Measurements from ENCODE around the gene CIRBP. TPM values are rescaled to one million over a fixed set of nuclear protein-coding genes. Genes with fewer than 3 reads are reported as not detected.

CIRBP gene
- total and polyA plus RNA-seq, 2 of the 13 experiments (the other 11 are each of a cell fraction or from before 2014, with no cell fraction given) = 133 to 140 TPM

DNA sequence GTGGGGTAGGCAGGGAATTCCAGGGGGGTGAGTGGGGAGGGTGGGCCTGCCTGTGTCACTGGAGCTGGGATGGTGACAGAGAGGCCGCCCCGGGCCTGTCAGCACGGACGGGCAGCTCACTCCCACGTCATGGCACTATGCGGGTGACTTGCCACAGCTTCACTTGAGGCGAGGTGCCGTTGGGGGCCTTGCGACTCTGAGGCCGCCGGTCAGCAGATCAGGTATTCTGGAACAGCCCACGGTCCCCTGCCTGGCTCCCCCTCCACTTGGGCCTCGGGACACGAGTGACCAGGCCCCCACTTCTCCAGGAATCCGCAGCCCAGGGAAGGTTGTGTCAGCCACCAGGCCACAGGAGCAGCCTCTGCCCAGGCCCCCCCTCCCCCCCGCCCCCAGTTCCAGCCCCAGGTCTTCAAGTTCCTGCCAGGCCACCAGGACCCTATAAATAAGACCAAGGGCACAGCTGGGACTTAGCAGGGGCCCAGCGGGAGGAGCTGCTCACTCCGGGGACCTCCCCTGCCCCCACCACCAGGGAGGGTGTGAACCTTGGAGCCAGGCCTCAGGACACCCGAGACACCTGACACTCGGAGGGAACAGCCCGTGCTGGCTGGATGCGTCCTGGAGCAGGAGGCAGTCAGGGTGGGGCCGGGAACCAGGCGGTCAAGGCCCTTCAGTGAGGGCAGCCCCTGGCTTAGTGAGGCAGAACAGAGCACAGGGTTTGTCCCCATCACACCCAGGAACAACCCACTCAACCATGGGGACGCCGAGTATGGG is 23.5 kb upstream of the CIRBP start (continued):
- TF ChIP-seq, protein P1, sequence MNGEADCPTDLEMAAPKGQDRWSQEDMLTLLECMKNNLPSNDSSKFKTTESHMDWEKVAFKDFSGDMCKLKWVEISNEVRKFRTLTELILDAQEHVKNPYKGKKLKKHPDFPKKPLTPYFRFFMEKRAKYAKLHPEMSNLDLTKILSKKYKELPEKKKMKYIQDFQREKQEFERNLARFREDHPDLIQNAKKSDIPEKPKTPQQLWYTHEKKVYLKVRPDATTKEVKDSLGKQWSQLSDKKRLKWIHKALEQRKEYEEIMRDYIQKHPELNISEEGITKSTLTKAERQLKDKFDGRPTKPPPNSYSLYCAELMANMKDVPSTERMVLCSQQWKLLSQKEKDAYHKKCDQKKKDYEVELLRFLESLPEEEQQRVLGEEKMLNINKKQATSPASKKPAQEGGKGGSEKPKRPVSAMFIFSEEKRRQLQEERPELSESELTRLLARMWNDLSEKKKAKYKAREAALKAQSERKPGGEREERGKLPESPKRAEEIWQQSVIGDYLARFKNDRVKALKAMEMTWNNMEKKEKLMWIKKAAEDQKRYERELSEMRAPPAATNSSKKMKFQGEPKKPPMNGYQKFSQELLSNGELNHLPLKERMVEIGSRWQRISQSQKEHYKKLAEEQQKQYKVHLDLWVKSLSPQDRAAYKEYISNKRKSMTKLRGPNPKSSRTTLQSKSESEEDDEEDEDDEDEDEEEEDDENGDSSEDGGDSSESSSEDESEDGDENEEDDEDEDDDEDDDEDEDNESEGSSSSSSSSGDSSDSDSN (CRISPR knock-in tag; IDR thresholded peaks at IDR 0.05) = peak; percentile 45
- TF ChIP-seq, protein P2, sequence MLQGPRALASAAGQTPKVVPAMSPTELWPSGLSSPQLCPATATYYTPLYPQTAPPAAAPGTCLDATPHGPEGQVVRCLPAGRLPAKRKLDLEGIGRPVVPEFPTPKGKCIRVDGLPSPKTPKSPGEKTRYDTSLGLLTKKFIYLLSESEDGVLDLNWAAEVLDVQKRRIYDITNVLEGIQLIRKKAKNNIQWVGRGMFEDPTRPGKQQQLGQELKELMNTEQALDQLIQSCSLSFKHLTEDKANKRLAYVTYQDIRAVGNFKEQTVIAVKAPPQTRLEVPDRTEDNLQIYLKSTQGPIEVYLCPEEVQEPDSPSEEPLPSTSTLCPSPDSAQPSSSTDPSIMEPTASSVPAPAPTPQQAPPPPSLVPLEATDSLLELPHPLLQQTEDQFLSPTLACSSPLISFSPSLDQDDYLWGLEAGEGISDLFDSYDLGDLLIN (CRISPR knock-in tag; IDR thresholded peaks at IDR 0.05; ENCODE audit: borderline replicate concordance) = no peak
- no peak for TF ChIP-seq HOXA5 (CRISPR knock-in tag; IDR thresholded peaks at IDR 0.05)
- no peak; the same call in 1 of the 2 replicates for TF ChIP-seq SNAPC2 (CRISPR knock-in tag; IDR thresholded peaks at IDR 0.05)
- TF ChIP-seq ZNF564 (CRISPR knock-in tag; IDR thresholded peaks at IDR 0.05) = no peak
- TF ChIP-seq ZSCAN25 (CRISPR knock-in tag; IDR thresholded peaks at IDR 0.05) = peak; percentile 52; the same call in 1 of the 2 replicates
- TF ChIP-seq, protein P3, sequence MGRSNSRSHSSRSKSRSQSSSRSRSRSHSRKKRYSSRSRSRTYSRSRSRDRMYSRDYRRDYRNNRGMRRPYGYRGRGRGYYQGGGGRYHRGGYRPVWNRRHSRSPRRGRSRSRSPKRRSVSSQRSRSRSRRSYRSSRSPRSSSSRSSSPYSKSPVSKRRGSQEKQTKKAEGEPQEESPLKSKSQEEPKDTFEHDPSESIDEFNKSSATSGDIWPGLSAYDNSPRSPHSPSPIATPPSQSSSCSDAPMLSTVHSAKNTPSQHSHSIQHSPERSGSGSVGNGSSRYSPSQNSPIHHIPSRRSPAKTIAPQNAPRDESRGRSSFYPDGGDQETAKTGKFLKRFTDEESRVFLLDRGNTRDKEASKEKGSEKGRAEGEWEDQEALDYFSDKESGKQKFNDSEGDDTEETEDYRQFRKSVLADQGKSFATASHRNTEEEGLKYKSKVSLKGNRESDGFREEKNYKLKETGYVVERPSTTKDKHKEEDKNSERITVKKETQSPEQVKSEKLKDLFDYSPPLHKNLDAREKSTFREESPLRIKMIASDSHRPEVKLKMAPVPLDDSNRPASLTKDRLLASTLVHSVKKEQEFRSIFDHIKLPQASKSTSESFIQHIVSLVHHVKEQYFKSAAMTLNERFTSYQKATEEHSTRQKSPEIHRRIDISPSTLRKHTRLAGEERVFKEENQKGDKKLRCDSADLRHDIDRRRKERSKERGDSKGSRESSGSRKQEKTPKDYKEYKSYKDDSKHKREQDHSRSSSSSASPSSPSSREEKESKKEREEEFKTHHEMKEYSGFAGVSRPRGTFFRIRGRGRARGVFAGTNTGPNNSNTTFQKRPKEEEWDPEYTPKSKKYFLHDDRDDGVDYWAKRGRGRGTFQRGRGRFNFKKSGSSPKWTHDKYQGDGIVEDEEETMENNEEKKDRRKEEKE (IDR thresholded peaks at IDR 0.05) = no peak
- 0 out of 2 replicates have a peak, but pooled peaks have one; percentile 7 for TF ChIP-seq ZFY (CRISPR knock-in tag; IDR thresholded peaks at IDR 0.05)
- peak; percentile 65 for TF ChIP-seq HIVEP1 (CRISPR knock-in tag; IDR thresholded peaks at IDR 0.05)
- TF ChIP-seq CREM (IDR thresholded peaks at IDR 0.05) = no peak; the same call in 1 of the 2 replicates
- no peak for TF ChIP-seq CREM (CRISPR knock-in tag; IDR thresholded peaks at IDR 0.05)
- TF ChIP-seq SP2 (CRISPR knock-in tag; IDR thresholded peaks at IDR 0.05) = no peak; the same call in 1 of the 2 replicates
- no peak for TF ChIP-seq NCOA5 (CRISPR knock-in tag; IDR thresholded peaks at IDR 0.05)
- no peak for TF ChIP-seq ZNF20 (CRISPR knock-in tag; IDR thresholded peaks at IDR 0.05)
- peak; percentile 47; the same call in 1 of the 2 replicates for TF ChIP-seq DRAP1 (CRISPR knock-in tag; IDR thresholded peaks at IDR 0.05)
- 0 out of 2 replicates have a peak, but pooled peaks have one; percentile 35 for TF ChIP-seq HHEX (CRISPR knock-in tag; IDR thresholded peaks at IDR 0.05)
- 0 out of 2 replicates have a peak, but pooled peaks have one; percentile 15 for TF ChIP-seq FOXP4 (CRISPR knock-in tag; IDR thresholded peaks at IDR 0.05)
- TF ChIP-seq, protein P4, sequence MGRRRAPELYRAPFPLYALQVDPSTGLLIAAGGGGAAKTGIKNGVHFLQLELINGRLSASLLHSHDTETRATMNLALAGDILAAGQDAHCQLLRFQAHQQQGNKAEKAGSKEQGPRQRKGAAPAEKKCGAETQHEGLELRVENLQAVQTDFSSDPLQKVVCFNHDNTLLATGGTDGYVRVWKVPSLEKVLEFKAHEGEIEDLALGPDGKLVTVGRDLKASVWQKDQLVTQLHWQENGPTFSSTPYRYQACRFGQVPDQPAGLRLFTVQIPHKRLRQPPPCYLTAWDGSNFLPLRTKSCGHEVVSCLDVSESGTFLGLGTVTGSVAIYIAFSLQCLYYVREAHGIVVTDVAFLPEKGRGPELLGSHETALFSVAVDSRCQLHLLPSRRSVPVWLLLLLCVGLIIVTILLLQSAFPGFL (CRISPR knock-in tag; IDR thresholded peaks at IDR 0.05) = no peak
- TF ChIP-seq KLF16 (CRISPR knock-in tag; IDR thresholded peaks at IDR 0.05) = peak in 1 of 2 experiments; percentile 46; a peak in 1 of 4 replicates

All from HepG2 (cell line).